ENCODE results near the gene DYRK4.
A peak's percentile ranks its signal among the peaks of the same experiment; 100 is the strongest.

DYRK4 gene

DNA sequence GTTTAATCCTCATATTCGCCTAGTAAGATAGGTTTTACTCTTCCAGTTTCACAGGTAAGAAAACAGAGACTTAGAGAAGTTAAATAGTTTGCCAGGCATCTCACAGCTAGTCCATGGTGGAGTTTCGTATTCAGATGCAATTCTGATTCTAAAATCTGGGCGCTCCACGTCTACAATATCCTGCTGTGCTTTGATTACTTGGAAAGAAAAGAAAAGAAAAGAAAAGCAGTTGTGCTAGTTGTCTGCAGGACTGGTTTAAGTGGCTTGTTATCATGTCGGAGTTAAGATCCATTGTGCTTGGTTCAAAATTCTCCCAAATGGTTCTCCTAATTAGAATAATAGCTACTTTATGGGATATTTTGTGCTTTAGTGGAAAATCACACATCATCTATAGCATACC, 68.3 kb downstream of the DYRK4 start:
- DNase-seq, result no peak

DNA sequence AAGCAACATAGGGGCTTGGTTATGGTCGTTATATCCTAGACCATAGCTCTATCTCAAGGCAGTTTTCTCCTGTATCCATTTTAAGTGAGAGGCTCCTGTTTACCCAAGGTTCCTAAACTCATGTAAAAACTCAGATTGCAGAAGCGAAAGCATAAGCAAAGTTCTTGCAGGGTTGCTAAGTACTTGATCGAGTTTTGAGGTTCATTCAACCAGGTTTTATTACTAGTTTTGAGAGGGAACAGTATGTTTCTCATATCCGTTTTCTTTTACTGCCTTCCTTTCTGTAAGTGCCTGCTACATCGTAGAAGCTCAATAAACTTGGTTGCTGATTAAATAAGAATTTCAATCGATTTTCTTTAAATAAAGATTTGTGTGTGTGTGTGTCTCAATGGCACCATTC, 81.7 kb downstream of the DYRK4 start:
- no peak for DNase-seq

DNA sequence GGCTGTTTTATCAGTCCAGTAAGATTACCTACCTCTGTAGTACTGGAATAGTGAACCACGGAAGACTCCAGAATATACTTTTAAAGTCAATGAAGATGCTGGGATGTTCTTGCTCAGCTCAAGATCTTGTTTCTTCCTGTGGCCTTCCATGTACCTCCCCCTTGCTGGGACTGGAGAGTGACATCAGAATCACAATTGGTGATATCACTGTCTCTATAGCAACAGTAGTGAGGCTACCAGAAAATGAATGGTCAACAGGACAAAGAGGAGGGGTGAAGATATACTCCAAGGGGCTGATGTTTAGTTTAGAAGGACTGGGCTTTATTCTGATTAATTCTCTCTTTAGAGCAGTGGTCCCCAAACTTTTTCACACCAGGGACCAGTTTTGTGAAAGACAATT, 83.0 kb downstream of the DYRK4 start:
- no peak for DNase-seq

DNA sequence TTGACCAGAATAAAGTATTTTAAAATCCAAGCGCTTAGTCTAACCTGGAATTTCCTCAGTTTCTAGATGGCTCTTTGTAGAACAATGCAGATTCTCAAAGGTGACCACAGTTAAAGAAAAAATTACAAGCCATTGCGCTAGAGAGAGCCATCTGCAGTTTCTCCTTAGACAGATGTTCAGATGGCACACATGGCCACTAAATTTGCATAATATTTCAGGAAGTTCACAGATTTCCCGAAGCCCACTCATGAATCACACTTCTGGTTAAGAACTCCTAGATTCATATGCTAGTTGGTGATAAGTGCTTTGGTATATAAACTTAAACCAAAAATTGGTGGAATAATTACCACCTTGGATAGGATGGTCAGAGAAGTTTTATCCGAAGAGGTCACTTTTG, 86.1 kb downstream of the DYRK4 start:
- no peak for DNase-seq

DNA sequence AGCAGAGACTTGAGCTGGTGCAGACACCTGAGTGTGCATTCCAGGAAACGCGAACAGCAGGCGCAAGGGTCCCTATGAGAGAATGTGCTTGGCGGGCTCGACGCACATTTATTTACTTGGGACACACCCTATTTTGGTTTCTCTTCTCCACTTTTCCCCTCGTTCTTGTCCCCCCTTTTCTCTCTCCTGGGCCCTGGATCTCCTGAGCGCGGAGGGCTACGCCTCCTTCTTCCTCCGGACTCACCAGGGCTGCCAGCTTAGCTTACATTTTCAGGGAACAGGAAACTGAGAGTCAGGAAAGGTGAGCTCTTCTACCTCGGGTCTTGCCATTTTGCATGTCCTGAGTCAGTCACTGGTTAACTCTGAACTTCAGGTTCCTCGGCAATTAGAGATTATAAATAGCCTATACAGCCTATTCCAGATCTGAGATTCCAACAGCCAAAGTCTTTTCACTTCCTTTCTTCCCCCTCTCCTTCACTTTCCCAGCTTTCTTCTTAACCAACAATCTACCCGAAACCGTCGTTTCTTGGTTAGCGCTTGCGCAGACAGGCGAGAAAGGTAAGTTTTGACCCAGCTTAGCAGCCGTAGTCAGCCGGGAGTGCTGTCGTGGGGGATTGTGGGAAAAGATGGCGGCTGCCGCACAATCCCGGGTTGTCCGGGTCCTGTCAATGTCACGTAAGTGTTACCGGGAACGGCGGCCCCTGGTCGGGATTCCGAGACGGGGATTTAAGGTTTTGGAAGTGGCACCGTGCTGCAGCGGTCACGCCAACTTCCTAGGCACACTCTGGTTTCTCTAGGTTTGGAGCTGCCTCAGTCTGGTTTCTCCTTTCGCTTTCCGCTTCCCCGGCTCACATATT, 86.7 kb downstream of the DYRK4 start, which contains the start of the genes AKAP3 and NDUFA9:
AKAP3 (minus strand) TSS at position 551 of the 857 bp plus-strand sequence. CDS start 10,855 bp downstream, outside the sequence.
NDUFA9 (plus strand) TSS at position 614 of the 857 bp plus-strand sequence; CDS start at position 627, 13 bp downstream.
- DNase-seq, result peak; percentile 82

DNA sequence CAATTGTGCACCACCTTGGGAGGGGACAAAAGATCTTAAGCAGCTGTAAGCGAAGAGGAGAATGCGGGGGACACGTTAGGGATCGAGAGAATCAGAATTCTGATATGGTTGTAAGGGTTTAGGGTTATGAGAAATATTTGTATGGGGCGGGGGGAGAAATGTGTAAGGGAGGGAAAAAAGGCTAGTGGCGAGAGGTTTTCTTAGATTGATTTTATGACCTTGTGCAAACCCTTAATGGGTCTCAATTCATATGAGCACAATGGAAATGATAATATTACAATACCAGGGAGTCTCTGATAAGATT, 87.3 kb downstream of the DYRK4 start:
- DNase-seq, result no peak

DNA sequence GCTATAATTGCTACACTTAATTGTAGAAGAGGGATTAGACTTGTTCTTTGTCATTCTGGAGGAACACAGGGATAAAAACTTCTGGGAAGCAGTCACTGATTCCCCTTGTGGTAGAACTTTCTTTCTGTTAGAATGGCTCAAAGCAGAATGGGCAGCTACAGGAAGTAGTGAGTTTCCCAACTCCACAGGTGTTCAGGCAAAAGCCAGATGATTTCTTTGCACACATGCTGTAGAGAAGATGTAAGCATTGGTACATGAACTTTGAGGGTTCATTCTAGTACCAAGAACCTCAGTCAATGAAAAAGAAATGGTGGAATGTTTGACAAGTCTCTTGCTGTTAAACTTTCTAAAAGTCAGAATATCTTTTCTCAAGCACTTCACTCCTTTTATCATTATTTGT, 91.2 kb downstream of the DYRK4 start:
- DNase-seq, result no peak

DNA sequence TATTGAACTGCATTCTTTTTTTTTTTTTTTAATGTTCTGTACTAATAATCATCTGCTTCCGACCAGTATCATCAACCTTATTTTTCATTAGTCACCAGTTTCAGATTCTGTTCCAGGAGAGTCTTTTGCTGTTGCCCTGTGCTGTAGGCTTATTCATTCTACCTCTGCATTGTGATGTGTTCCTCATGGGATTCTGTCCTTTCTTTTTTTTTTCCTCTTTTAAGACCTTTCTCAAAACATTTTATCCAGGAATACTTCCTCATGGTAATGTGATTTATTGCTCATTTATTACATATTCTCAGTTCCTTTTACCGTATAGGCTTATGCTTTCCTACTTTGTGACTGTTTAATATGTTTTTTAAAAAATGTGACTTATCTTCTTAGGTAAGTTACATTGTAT, 91.7 kb downstream of the DYRK4 start:
- DNase-seq, result no peak

Measured in CD4-positive, alpha-beta T cell treated with Interleukin-4 for 4 hours (primary cell).